ENCODE measurements around the gene PDSS2. TPM values are rescaled to one million over a fixed set of nuclear protein-coding genes. Genes with fewer than 3 reads are reported as not detected.

Gene PDSS2
- total and polyA plus RNA-seq, 4 donors = 10.5 to 20.9 (median 16.0) TPM

- Histone ChIP-seq H3K27ac (ENCODE audit: low read depth in 1 of 2, low read length in 2 of 2) (no peak overlapping the region), H3K27me3 (ENCODE audit: control insufficient read depth in 4 of 4, insufficient read depth in 4 of 4, low read length in 3 of 4) (no peaks in the 10 kb centered on the region), H3K4me1 (ENCODE audit: control insufficient read depth in 4 of 4, insufficient read depth in 4 of 4, low read length in 3 of 4) (no peaks in the 10 kb centered on the region), H3K9ac (ENCODE audit: low read depth in 1 of 2, low read length in 2 of 2) (no peak overlapping the region), H3K4me3 (ENCODE audit: low read depth in 1 of 3, low read length in 3 of 3) (no peak overlapping the region), H3K36me3 (ENCODE audit: control insufficient read depth in 4 of 4, insufficient read depth in 3 of 4, low read depth in 1 of 4, low read length in 3 of 4) (no peaks in the 10 kb centered on the region), H3K9me3 (ENCODE audit: control insufficient read depth in 4 of 4, low read length in 3 of 4) (no peaks in the 10 kb centered on the region)
- DNase-seq (ENCODE audit: low spot score) = no peak
- 93% methylated on average over 1 of the region's 1 CpG for WGBS
- TF ChIP-seq RAD21 (IDR thresholded peaks at IDR 0.05) = no peak
- no peak for TF ChIP-seq MAX (IDR thresholded peaks at IDR 0.05)
- no peak for TF ChIP-seq RXRA (IDR thresholded peaks at IDR 0.05)
- no peak for TF ChIP-seq YY1 (IDR thresholded peaks at IDR 0.05)
- no peak for TF ChIP-seq NR2F2 (IDR thresholded peaks at IDR 0.05)
- no peak for TF ChIP-seq HNF4A (conservative IDR thresholded peaks at IDR 0.05)
- no peak for TF ChIP-seq ZBTB33 (IDR thresholded peaks at IDR 0.05)
- no peak for TF ChIP-seq FOXA1 (IDR thresholded peaks at IDR 0.05)
- TF ChIP-seq JUND (IDR thresholded peaks at IDR 0.05) = no peak
- TF ChIP-seq CTCF (IDR thresholded peaks at IDR 0.05; ENCODE audit: low read depth, low read length, missing input control) = no peak
- no peak for TF ChIP-seq SP1 (IDR thresholded peaks at IDR 0.05)
- TF ChIP-seq FOXA2 (IDR thresholded peaks at IDR 0.05) = no peak
- TF ChIP-seq TAF1 (conservative IDR thresholded peaks at IDR 0.05) = no peak
- TF ChIP-seq REST (IDR thresholded peaks at IDR 0.05) = no peak
- TF ChIP-seq HNF4G (IDR thresholded peaks at IDR 0.05) = no peak
- TF ChIP-seq GABPA (IDR thresholded peaks at IDR 0.05 in 1 of 2, conservative IDR thresholded peaks at IDR 0.05 in 1 of 2) = no peak
These were observed 105.5 kb downstream of the PDSS2 start for GRCh38 chr6:107353773-107354382.

- H3K36me3 ChIP-seq (ENCODE audit: control insufficient read depth in 4 of 4, insufficient read depth in 3 of 4, low read depth in 1 of 4, low read length in 3 of 4) = no peaks in the 10 kb centered on the region
- TF ChIP-seq RXRA (IDR thresholded peaks at IDR 0.05) = no peak
- no peak for TF ChIP-seq FOXA2 (IDR thresholded peaks at IDR 0.05)
- TF ChIP-seq REST (IDR thresholded peaks at IDR 0.05) = no peak
- TF ChIP-seq ATF3 (IDR thresholded peaks at IDR 0.05) = no peak
- H3K27ac ChIP-seq (ENCODE audit: low read depth in 1 of 2, low read length in 2 of 2) = no peak overlapping the region
- no peaks in the 10 kb centered on the region for H3K9me3 ChIP-seq (ENCODE audit: control insufficient read depth in 4 of 4, low read length in 3 of 4)
- H3K27me3 ChIP-seq (ENCODE audit: control insufficient read depth in 4 of 4, insufficient read depth in 4 of 4, low read length in 3 of 4) = no peaks in the 10 kb centered on the region
- no peak overlapping the region for H3K4me3 ChIP-seq (ENCODE audit: low read depth in 1 of 3, low read length in 3 of 3)
- 97% methylated on average over 1 of the region's 1 CpG for WGBS
- H3K4me1 ChIP-seq (ENCODE audit: control insufficient read depth in 4 of 4, insufficient read depth in 4 of 4, low read length in 3 of 4) = no peaks in the 10 kb centered on the region
- no peak for DNase-seq (ENCODE audit: low spot score)
- H3K9ac ChIP-seq (ENCODE audit: low read depth in 1 of 2, low read length in 2 of 2) = no peak overlapping the region
These were observed 111.1 kb downstream of the PDSS2 start for GRCh38 chr6:107348224-107348623.
